ENCODE measurements around the gene ROBO1.

GRCh38 chr3:79111375-79112052, 656.3 kb downstream of the ROBO1 start:
- TF ChIP-seq POLR2AphosphoS5 (IDR thresholded peaks at IDR 0.05) = no peak
- no peak for TF ChIP-seq CTCF (IDR thresholded peaks at IDR 0.05)
